Bronchial epithelial cell (primary cell): ENCODE results near the gene ARAF. TPM values are rescaled to one million over a fixed set of nuclear protein-coding genes. Genes with fewer than 3 reads are reported as not detected.

ENCODE experiments used
- DNase-seq: peaks from one replicate; pipeline ENCODE4 v3.0.0-alpha.2; 2010; ENCODE audit warnings: low read depth
- FAIRE-seq: peaks from 2 replicates; lab custom pipeline; 2011; peaks lifted over from hg19 to GRCh38; lab: Jason Lieb, UNC
- H3K27me3 ChIP-seq: 2 replicates; pipeline ENCODE4 v1.5.1; 2011; ENCODE audit warnings: low read length; ENCODE audit not compliant: control insufficient read depth, insufficient read depth
- H3K36me3 ChIP-seq: 2 replicates; pipeline ENCODE4 v1.5.1; 2011; ENCODE audit warnings: low read length; ENCODE audit not compliant: control insufficient read depth, insufficient read depth
- H3K4me3 ChIP-seq: 2 replicates; pipeline ENCODE4 v1.5.1; 2011; ENCODE audit warnings: mild to moderate bottlenecking, low read depth, low read length, control low read depth
- total RNA-seq: library from RNA; depleted of rRNA; stranded (reverse); fragments of >200 nt; gene quantifications from 2 replicates; pipeline ENCODE4 v1.2.1, GENCODE V29; 2014
- TF ChIP-seq, protein P1 (sequence below): IDR thresholded peaks from 2 replicates; pipeline ENCODE4 v1.5.1; 2011; ENCODE audit warnings: mild to moderate bottlenecking, moderate library complexity, low read length, control low read depth, inconsistent platforms; ENCODE audit not compliant: insufficient read depth, severe bottlenecking

Gene ARAF
- total RNA-seq, 1 donor from 2014 or later: 9.2 TPM

DNA sequence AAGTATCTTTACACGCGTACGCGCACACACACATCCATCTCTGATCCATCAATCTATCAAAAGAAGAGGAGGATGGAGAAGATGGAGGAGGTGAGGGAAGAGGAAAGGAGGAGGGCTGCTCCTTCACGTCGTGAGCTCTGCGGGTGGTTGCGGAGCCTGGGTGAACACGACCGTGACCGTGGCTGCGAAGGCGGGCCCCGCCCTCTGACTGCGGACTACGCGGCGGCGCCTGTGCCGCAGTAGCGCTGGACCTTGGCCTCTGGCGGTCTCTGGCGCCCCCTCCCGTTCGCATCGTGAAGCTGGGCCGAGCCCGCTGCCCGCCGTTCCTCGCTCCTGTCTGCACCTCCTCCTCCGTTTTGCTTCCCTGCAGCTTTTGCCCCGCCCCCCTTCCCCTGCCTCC, 37.7 kb upstream of the ARAF start:
- DNase-seq (peak; percentile 35), FAIRE-seq (no peak)
- Histone ChIP-seq H3K36me3 (no peaks in the 10 kb centered on the region), H3K27me3 (no peaks in the 10 kb centered on the region), H3K4me3 (peak overlapping the region; percentile 40)
- TF ChIP-seq, protein P1, sequence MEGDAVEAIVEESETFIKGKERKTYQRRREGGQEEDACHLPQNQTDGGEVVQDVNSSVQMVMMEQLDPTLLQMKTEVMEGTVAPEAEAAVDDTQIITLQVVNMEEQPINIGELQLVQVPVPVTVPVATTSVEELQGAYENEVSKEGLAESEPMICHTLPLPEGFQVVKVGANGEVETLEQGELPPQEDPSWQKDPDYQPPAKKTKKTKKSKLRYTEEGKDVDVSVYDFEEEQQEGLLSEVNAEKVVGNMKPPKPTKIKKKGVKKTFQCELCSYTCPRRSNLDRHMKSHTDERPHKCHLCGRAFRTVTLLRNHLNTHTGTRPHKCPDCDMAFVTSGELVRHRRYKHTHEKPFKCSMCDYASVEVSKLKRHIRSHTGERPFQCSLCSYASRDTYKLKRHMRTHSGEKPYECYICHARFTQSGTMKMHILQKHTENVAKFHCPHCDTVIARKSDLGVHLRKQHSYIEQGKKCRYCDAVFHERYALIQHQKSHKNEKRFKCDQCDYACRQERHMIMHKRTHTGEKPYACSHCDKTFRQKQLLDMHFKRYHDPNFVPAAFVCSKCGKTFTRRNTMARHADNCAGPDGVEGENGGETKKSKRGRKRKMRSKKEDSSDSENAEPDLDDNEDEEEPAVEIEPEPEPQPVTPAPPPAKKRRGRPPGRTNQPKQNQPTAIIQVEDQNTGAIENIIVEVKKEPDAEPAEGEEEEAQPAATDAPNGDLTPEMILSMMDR: peak; percentile 89

DNA sequence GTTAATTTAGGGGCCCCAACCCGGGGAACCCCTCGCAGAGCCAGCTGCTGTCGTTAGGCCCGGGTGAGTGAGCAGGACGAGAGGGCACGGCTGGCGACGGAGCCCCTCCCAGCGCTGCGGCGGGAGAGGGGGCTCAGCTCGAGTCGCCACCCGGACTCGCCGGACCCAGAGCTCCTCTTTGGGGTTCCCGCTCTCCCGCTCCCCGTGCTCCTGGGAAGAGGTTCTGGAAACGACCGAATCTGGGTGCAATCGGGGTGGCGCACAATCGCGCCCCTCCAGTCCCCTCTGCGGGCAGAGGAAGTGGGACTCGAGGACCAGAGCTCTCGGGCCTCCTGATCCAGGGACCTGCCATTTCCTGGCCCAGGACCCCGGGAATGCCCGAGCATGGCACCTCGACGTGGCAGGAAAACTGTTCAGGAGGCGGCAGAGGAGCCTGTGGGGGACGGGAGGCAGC, 37.3 kb upstream of the ARAF start:
- FAIRE-seq: no peak
- Histone ChIP-seq H3K27me3 (no peaks in the 10 kb centered on the region), H3K4me3 (peak overlapping the region; percentile 40), H3K36me3 (no peaks in the 10 kb centered on the region)
- DNase-seq: no peak
- TF ChIP-seq, protein P1: no peak

DNA sequence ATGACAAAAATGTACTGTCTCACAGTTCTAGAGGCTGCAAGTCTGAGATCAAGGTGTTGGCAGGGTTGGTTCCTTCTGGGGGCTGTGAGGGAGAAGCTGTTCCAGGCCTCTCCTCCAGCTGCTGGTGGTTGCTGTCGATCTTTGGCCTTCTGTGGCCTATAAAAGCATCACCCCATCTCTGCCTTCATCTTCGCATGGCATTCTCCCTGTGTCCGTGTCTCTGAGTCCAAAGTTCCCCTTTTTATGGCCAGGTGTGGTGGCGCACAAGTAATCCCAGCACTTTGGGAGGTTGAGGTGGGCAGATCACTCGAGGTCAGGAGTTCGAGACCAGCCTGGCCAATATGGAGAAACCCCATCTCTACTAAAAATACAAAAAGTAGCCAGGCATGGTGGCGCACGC, 31.5 kb upstream of the ARAF start:
- no peak for DNase-seq
- H3K4me3 ChIP-seq: no peak overlapping the region
- TF ChIP-seq, protein P1: no peak
- FAIRE-seq: no peak
- no peaks in the 10 kb centered on the region for H3K36me3 ChIP-seq
- no peaks in the 10 kb centered on the region for H3K27me3 ChIP-seq

DNA sequence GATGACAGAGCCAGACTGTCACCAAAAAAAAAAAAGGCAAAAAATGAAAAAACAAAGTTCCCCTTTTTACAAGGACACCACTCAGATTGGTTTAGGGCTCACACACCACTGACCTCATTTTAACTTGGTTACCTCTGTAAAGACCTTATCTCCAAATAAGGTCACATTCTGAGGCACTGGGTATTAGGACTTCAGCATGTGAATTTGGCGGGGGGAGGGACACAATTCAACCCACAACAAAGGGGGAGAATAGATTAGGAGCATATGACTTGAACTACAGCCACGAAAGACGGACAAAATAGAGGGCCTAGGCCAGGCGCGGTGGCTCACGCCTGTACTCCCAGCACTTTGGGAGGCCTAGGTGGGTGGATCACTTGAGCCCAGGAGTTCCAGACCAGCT, 31.0 kb upstream of the ARAF start:
- no peak for FAIRE-seq
- Histone ChIP-seq H3K4me3 (no peak overlapping the region), H3K36me3 (no peaks in the 10 kb centered on the region), H3K27me3 (no peaks in the 10 kb centered on the region)
- TF ChIP-seq, protein P1: no peak
- DNase-seq: no peak

DNA sequence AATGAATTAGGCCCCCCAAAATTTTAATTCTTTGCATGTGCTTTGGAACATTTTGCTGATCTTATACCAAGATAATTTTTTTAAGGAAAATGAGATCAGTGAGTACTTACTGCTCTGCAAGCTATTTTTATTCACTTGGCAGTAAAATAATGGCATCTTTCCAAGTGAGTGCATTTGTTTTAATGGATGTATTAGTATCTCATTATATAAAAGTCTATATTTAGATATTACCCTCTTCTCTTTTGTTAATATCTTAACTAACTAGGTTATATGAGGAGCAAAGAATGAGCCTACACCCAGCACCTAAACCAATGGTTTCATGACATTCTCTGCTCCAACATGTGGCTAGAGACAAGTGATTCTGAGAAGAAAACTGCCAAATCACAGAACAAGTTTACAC, 21.1 kb upstream of the ARAF start:
- DNase-seq (no peak), FAIRE-seq (no peak)
- Histone ChIP-seq H3K36me3 (no peaks in the 10 kb centered on the region), H3K27me3 (no peaks in the 10 kb centered on the region), H3K4me3 (no peak overlapping the region)
- TF ChIP-seq, protein P1: no peak
